ENCODE measurements around the gene COL12A1.

Gene COL12A1

GRCh38 chr6:75142721-75143120, 63.1 kb downstream of the COL12A1 start:
- no peak for DNase-seq

GRCh38 chr6:75135876-75136275, 70.0 kb downstream of the COL12A1 start:
- DNase-seq: no peak

GRCh38 chr6:75135450-75135849, 70.4 kb downstream of the COL12A1 start:
- DNase-seq: no peak

- DNase-seq: no peak
Observed at GRCh38 chr6:75130784-75131183, 75.1 kb downstream of the COL12A1 start.

- DNase-seq: no peak
Observed at GRCh38 chr6:75128878-75129570, 76.8 kb downstream of the COL12A1 start.

DNA sequence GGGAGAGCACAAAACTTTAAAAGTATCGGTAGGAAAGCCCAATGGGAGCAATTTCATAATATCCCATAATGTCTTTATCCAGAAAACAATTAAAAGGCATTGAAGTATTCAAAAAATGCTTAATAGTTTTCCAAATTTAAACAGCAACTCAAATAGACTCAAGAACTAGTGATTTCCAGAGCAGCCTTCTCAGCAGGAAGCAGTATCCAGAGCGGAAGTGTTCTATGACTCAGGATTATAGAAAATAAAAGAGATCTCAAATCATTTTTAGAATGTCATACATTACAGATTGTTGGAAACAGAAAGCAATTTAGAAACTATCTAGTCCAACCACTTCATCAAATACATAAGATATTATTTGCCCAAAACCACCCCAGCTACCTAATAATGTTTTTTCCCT, 79.3 kb downstream of the COL12A1 start:
- DNase-seq: no peak

GRCh38 chr6:75124983-75125382, 80.9 kb downstream of the COL12A1 start:
- DNase-seq: no peak

DNA sequence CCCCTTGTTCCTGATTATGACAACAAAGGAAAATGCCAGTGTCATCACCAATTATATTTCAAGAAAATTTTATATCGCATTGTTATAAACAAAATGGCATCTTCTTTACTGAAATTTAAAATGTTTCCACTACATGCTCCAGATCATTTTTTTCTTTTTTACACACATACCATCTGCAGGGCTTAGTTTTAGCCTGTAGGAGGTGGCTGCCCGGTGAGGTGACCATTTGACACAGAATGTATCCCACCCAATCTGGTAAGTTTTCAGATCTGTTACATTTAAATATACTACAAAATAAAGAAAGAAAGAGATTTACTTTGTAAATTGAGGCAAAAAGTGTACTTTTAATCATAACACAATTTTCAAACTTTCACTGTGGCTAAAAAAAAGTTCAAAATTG, 81.8 kb downstream of the COL12A1 start:
- no peak for DNase-seq

DNA sequence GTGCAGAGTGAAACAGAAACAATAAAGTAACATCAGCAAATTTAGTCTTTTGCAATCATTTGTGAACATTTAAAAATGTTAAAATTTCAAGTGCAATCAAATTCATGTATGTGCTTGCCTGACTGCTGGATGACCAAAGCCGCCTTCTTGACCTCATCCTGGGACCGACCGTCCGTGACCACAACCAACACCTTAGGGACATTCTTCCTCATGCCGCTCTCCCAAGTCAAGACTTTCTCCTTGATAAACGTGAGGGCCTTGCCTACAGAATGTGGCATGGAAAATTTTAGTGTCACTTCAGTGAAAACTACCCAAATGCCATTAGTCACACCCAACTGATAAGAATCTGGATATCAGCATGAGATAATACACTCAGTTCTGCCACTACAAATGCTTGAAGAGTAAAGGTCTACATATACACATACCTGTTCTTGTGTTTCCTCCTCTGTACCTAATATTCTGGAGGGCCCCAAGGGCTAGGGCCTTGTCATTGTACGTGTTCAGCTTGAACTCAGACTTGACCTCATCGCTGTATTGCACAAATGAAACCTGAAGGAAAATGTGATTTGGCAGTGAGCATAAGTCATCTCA, 86.8 kb downstream of the COL12A1 start:
- no peak for DNase-seq

- DNase-seq: no peak
Observed at GRCh38 chr6:75117701-75118100, 88.2 kb downstream of the COL12A1 start.

GRCh38 chr6:75116946-75117345, 88.9 kb downstream of the COL12A1 start:
- no peak for DNase-seq

GRCh38 chr6:75115481-75115880, 90.4 kb downstream of the COL12A1 start:
- no peak for DNase-seq

- DNase-seq: no peak
Observed at GRCh38 chr6:75114806-75115205, 91.0 kb downstream of the COL12A1 start.

GRCh38 chr6:75114195-75114594, 91.7 kb downstream of the COL12A1 start:
- no peak for DNase-seq

- DNase-seq: no peak
Observed at GRCh38 chr6:75113446-75113845, 92.4 kb downstream of the COL12A1 start.

DNA sequence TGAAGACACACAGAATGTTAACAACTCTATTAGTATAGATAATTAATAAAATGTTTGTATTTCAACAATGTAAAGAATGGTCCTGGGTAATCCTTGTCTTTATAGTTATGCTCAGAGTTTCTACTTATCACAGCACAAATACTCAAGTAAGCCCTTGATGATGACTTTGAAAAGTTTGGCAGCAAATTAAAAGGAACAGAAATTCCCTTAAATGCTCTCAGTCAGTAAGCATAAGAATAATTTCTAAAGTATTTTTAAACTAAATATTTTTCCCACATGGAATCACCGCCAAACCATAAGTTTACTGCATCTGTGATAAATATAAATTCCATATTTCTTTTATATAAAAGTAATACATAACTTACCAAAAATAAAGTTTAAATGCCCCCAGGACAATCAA, 96.1 kb downstream of the COL12A1 start:
- DNase-seq: no peak

- no peak for DNase-seq
Observed at GRCh38 chr6:75109022-75109421, 96.8 kb downstream of the COL12A1 start.

DNA sequence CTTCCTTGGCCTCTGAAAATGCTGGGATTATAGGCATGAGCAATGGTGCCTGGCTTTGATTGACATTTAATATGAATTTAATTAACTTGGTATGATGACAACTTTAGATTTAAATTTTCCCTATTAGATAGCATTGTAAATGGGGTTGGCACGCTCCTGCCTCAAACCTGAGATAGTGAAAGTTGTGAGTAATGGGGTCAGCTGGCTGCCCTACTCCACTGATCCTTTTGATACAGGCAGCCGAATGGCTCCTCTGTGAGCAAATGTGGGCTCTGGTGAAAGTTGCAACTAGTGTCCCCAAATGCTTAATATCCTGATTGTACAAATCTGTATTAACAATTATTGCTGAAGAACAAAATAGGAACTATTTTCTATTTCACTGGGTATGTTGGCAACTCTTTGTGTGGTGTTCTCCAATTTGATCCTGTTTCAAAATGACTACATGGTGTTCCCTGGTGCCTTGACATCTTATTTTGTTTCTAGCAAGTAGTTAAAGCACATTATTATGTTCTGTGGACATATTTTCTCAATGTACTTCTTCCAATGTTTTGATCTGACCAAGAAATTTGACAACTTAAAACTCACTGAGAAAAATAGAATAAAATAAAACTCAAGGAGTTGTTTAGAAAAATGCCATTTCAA, 97.4 kb downstream of the COL12A1 start:
- no peak for DNase-seq

DNA sequence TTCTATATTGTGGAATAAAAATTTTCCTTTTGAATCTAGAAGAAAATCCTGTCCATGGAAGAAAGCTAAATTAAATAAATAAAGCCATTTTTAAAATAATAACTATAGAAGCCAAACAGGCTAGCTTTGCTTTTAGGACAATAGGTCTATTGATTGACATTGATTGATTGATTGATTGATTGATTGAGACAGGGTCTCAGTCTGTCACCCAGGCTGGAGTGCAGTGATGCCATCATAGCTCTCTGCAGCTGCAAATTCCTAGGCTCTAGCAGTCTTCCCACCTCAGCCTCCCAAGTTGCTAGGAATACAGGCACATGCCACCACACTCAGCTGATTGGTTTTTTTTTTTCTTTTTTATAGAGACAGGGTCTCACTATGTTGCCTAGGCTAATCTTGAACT, 97.9 kb downstream of the COL12A1 start:
- no peak for DNase-seq

DNA sequence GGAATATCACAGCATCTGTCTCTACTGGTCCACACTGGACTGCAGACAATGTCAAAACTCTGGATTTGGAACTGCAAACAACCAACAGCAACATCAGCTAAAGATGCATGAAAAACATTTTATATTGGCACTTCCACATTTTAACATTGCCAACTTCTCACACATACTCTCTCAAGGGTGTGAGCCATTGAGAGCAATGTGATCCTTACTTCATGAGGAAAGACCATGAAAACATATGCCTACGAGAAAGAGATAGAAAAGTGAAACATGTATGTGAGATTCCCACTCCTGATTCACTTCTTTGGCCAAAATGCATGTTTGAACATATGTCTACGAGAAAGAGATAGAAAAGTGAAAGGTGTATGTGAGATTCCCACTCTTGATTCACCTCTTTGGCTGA, 99.4 kb downstream of the COL12A1 start:
- no peak for DNase-seq

GRCh38 chr6:75103431-75103830, 102.4 kb downstream of the COL12A1 start:
- DNase-seq: no peak

DNA sequence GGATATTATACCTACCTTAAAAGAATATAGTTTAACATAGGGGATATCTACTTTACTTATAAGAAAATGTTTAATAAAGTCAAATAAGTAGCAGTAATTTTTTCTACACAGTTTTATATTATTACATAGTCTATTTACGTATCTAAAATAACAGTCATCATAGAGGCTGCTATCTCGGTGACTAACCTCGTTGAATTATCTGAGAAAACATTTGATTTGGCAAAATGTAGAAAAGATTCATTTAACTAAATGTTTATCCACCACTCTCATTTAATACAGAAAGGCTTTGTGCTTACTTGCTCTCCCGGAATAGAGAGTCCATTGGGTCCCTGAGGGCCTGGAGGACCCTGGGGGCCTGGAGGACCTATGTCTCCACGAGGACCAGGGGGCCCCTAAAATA, 103.6 kb downstream of the COL12A1 start:
- no peak for DNase-seq

- no peak for DNase-seq
Observed at GRCh38 chr6:75101896-75102295, 104.0 kb downstream of the COL12A1 start.

- DNase-seq: no peak
Observed at GRCh38 chr6:75098709-75099108, 107.1 kb downstream of the COL12A1 start.

GRCh38 chr6:75096966-75097365, 108.9 kb downstream of the COL12A1 start:
- DNase-seq: no peak

Data from stimulated activated CD4-positive, alpha-beta T cell treated with anti-CD3 and anti-CD28 coated beads, Interleukin-4, amount 100 ng/mL, for 1 hour (primary cell).